Duodenal mucosa (tissue), 2 donors: ENCODE data around the gene HMG20B.

Experiments
- H3K27ac ChIP-seq: one replicate; pipeline ENCODE4 v1.7.0; 2013; ENCODE audit warnings: low read depth, low read length
- H3K27me3 ChIP-seq, 2 donors: one replicate each; pipeline ENCODE4 v1.7.0; 2013; ENCODE audit warnings: low read length in 2 of 2, control low read depth in 1 of 2; ENCODE audit not compliant: insufficient read depth in 2 of 2, control insufficient read depth in 1 of 2
- H3K36me3 ChIP-seq, 2 donors: one replicate each; pipeline ENCODE4 v1.7.0; 2013; ENCODE audit warnings: low read length in 2 of 2, control low read depth in 1 of 2; ENCODE audit not compliant: insufficient read depth in 2 of 2, control insufficient read depth in 1 of 2
- H3K4me1 ChIP-seq, 2 donors: one replicate each; pipeline ENCODE4 v1.7.0; 2013; ENCODE audit warnings: low read length in 2 of 2, control low read depth in 1 of 2; ENCODE audit not compliant: insufficient read depth in 2 of 2, control insufficient read depth in 1 of 2
- H3K4me3 ChIP-seq, 2 donors: one replicate each; pipeline ENCODE4 v1.7.0; 2013; ENCODE audit warnings: low read length in 2 of 2, low read depth in 1 of 2
- H3K9ac ChIP-seq, 2 donors: one replicate each; pipeline ENCODE4 v1.7.0; 2013; ENCODE audit warnings: low read length in 2 of 2, low read depth in 1 of 2
- H3K9me3 ChIP-seq, 2 donors: one replicate each; pipeline ENCODE4 v1.7.0; 2013; ENCODE audit warnings: low read length in 2 of 2, control low read depth in 1 of 2; ENCODE audit not compliant: control insufficient read depth in 1 of 2

The HMG20B gene

DNA sequence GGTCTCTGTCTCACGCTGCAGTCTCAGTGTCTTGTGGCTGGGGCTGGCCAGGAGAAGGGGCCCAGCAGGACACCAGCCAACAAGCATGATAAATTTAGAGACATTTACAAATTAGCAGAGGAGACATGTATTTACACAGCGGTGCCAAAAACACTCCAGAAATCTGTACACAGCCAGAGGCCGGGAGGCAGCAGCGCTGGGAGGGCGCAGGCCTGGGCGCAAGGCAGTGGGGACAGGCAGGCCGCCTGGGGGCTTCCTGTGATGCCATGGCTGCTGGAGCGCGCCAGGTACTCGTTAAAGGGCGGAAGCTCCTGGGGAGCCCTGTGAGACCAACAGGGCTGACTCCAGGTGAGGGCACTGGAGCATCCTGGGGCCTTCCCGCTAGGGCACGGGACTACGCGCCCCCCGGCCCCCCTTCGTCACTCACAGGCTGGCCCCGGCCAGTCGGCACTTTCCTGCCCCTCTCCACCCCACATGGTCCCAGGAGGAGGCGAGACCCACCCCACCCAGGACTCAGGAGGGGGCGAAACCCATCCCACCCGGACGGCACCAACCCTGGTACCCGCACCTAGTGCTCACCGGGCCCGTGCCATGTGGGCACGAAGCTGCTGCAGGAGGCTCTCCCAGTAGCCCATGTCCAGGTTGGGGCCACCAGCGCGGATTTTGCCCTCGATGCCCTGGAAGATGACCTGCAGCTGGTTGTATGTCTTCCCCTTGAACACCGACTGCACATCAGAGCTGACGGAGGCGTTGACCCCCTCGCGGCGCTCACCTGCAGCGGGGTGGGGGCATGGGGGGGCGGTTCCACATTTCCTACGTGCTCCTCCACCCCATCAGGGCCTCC, 41.3 kb downstream of the HMG20B start:
- Histone ChIP-seq H3K9ac (no peak overlapping the region), H3K9me3 (no peaks in the 10 kb centered on the region), H3K36me3 (peaks cover 0 to 33% of the 10 kb centered on the region in 2 donors), H3K4me3 (no peak overlapping the region), H3K27me3 (no peaks in the 10 kb centered on the region), H3K27ac (no peak overlapping the region), H3K4me1 (peaks cover 0 to 3% of the 10 kb centered on the region in 2 donors)

DNA sequence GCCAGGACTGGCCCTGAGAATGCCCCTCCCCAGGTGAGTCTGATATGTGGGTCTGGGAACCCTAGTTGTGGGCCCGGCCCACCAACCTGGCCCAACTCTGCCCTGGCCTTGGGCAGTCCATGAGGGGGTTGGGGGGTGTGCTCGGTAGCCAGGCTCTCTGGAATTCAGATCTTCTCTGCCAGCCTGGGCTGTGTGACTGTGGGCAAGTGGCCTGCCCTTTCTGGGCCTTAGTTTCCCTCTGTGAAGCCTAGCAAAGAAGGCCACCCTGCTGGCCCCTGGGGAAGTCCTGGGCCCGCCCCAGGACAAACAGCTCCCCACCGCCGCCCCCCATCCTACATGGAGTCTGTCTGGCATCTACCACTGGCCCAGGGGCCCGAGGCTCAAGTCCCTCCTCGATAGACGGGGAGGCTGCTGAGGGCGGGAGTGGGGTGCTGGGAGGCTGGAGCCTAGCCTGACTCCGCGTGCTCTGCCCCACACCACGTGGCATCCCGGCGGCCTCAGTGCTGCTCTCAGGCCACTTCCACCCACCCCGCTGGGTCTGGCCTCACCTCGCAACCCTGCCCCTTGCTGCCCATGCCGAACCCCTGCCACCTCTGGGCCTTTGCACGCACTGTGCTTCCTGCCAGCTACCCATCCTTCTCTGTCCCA, 42.2 kb downstream of the HMG20B start:
- Histone ChIP-seq H3K36me3 (peaks cover 0 to 38% of the 10 kb centered on the region in 2 donors), H3K27me3 (no peaks in the 10 kb centered on the region), H3K27ac (no peak overlapping the region), H3K9ac (no peak overlapping the region), H3K9me3 (no peaks in the 10 kb centered on the region), H3K4me3 (no peak overlapping the region), H3K4me1 (peaks cover 0 to 3% of the 10 kb centered on the region in 2 donors)

DNA sequence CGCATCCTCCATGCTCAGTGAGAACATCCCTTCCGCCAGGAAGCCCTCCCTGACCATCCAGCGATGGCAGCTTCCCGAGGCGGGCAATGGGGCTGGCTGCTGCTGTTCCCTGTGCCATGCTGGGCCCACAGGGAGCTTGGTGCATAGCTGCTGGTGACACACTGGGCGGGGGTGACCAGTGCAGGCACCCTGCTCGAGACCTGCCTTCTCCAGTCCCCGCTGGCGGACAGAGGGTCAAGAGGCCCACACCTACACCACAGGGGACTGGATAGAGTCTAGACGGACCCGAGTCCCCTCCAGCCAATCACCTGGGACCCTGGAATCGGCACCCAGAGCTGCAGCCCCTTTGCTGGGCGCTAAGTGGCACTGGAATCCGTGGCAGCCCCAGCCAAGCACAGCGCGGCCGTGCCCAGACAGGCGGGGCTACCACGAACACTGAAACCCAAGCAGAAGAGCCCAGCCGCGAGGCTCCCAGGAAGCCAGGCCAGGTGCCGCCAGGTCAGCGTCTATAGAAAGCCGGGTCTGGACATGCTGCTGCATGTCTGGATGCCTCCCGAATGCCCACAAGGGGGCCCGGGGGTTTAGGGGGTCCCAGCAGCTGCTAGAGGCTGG, 42.9 kb downstream of the HMG20B start:
- Histone ChIP-seq H3K9ac (no peak overlapping the region), H3K36me3 (peaks cover 0 to 42% of the 10 kb centered on the region in 2 donors), H3K27ac (no peak overlapping the region)

GRCh38 chr19:3617463-3617862, 44.7 kb downstream of the HMG20B start:
- Histone ChIP-seq H3K4me1 (peaks cover 0 to 3% of the 10 kb centered on the region in 2 donors), H3K27ac (no peak overlapping the region), H3K36me3 (peaks cover 0 to 39% of the 10 kb centered on the region in 2 donors)

More for the DNA sequence above, 42.9 kb downstream of the HMG20B start:
- H3K4me1 ChIP-seq = peaks cover 0 to 3% of the 10 kb centered on the region in 2 donors
- no peaks in the 10 kb centered on the region for H3K9me3 ChIP-seq
- H3K27me3 ChIP-seq = no peaks in the 10 kb centered on the region
- H3K4me3 ChIP-seq = no peak overlapping the region

GRCh38 chr19:3618144-3618810, 45.5 kb downstream of the HMG20B start:
- Histone ChIP-seq H3K4me3 (peak overlapping the region in 1 of 2 donors; percentile 11), H3K9ac (no peak overlapping the region), H3K4me1 (peaks cover 0 to 3% of the 10 kb centered on the region in 2 donors), H3K27me3 (no peaks in the 10 kb centered on the region), H3K36me3 (peaks cover 0 to 40% of the 10 kb centered on the region in 2 donors), H3K9me3 (no peaks in the 10 kb centered on the region), H3K27ac (no peak overlapping the region)

More at GRCh38 chr19:3617463-3617862, 44.7 kb downstream of the HMG20B start:
- Histone ChIP-seq H3K9me3 (no peaks in the 10 kb centered on the region), H3K4me3 (no peak overlapping the region), H3K27me3 (no peaks in the 10 kb centered on the region), H3K9ac (no peak overlapping the region)

GRCh38 chr19:3618811-3619630, 46.3 kb downstream of the HMG20B start:
- H3K4me3 ChIP-seq = no peak overlapping the region
- H3K9me3 ChIP-seq = no peaks in the 10 kb centered on the region
- peaks cover 0 to 39% of the 10 kb centered on the region in 2 donors for H3K36me3 ChIP-seq
- no peaks in the 10 kb centered on the region for H3K27me3 ChIP-seq
- H3K4me1 ChIP-seq = no peaks in the 10 kb centered on the region
- H3K27ac ChIP-seq = no peak overlapping the region
- H3K9ac ChIP-seq = no peak overlapping the region

DNA sequence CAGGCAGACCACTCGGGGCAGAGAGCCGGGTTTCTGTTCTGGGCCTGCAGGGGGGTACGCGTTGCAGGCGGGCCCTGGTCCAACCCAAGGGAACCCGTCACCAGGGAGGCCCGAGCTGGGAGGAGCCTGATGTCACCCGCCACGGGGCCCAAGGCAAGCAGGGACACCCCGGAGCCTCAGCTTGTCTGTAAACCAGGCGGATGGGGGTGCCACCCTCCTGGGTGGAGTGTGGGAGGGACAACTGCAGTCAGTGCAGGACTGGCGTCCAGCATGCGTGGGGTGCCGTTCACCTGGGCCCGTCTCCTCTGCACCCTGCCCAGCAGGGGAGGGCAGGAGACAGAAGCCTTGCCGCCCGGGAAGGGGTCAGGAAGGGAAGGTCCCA, 46.9 kb downstream of the HMG20B start:
- Histone ChIP-seq H3K27ac (no peak overlapping the region), H3K27me3 (no peaks in the 10 kb centered on the region), H3K9ac (no peak overlapping the region), H3K4me3 (no peak overlapping the region), H3K36me3 (peaks cover 0 to 39% of the 10 kb centered on the region in 2 donors), H3K4me1 (peaks cover 0 to 1% of the 10 kb centered on the region in 2 donors), H3K9me3 (no peaks in the 10 kb centered on the region)

GRCh38 chr19:3620145-3620816, 47.5 kb downstream of the HMG20B start:
- peaks cover 0 to 37% of the 10 kb centered on the region in 2 donors for H3K36me3 ChIP-seq

More at GRCh38 chr19:3620145-3620816, 47.5 kb downstream of the HMG20B start:
- H3K27ac ChIP-seq = no peak overlapping the region
- H3K4me1 ChIP-seq = peaks cover 6 to 7% of the 10 kb centered on the region in 2 donors
- no peak overlapping the region for H3K4me3 ChIP-seq
- no peak overlapping the region for H3K9ac ChIP-seq
- no peaks in the 10 kb centered on the region for H3K27me3 ChIP-seq
- H3K9me3 ChIP-seq = no peaks in the 10 kb centered on the region
